SK-N-SH treated with all-trans-retinoic acid at 6 μM for 48 hours (cell line): ENCODE measurements around the gene COG3.

Experiments
- ATAC-seq: fragments of 200-7000 bp; cut with Tn5 transposase; 3 replicates; pipeline ENCODE4 v1.9.1; 2020; ENCODE audit warnings: mild to moderate bottlenecking, moderate library complexity
- ARNTL ChIP-seq: fragments of 450-650 bp; formaldehyde crosslinking; IDR thresholded peaks from 2 replicates; pipeline ENCODE4 v1.5.0; 2020; ENCODE audit warnings: low read depth, mild to moderate bottlenecking, moderate library complexity, borderline replicate concordance
- BACH2 ChIP-seq: fragments of 250-450 bp; sonication (Bioruptor Pico); IDR thresholded peaks from 2 replicates; pipeline ENCODE4 v1.9.0; 2021; ENCODE audit warnings: mild to moderate bottlenecking, borderline replicate concordance
- CREB5 ChIP-seq: fragments of 250-450 bp; sonication (Bioruptor Pico); IDR thresholded peaks from 2 replicates; pipeline ENCODE4 v1.5.1; 2020; ENCODE audit warnings: low read depth, mild to moderate bottlenecking, moderate library complexity
- CSDC2 ChIP-seq: fragments of 250-450 bp; sonication (Bioruptor Pico); IDR thresholded peaks from 2 replicates; pipeline ENCODE4 v1.5.0; 2020; ENCODE audit warnings: mild to moderate bottlenecking, moderate library complexity
- CSRNP3 ChIP-seq: fragments of 250-450 bp; sonication (Bioruptor Pico); IDR thresholded peaks from 2 replicates; pipeline ENCODE4 v1.5.1; 2021; ENCODE audit warnings: mild to moderate bottlenecking, moderate library complexity
- ESRRG ChIP-seq: fragments of 250-450 bp; sonication (Bioruptor Pico); IDR thresholded peaks from 2 replicates; pipeline ENCODE4 v1.6.1; 2021; ENCODE audit warnings: mild to moderate bottlenecking
- GLIS3 ChIP-seq: fragments of 250-450 bp; sonication (Bioruptor Pico); IDR thresholded peaks from 2 replicates; pipeline ENCODE4 v1.5.0; 2020; ENCODE audit warnings: mild to moderate bottlenecking, moderate library complexity
- ISL1 ChIP-seq: fragments of 250-450 bp; sonication (Bioruptor Pico); IDR thresholded peaks from 2 replicates; pipeline ENCODE4 v2.1.2; 2022; ENCODE audit warnings: mild to moderate bottlenecking, moderate library complexity
- OSR1 ChIP-seq: fragments of 250-450 bp; sonication (Bioruptor Pico); IDR thresholded peaks from 2 replicates; pipeline ENCODE4 v1.8.0; 2022; ENCODE audit warnings: moderate library complexity, mild to moderate bottlenecking, inconsistent platforms
- PATZ1 ChIP-seq: fragments of 250-450 bp; sonication (Bioruptor Pico); IDR thresholded peaks from 2 replicates; pipeline ENCODE4 v1.8.0; 2020; ENCODE audit warnings: mild to moderate bottlenecking, moderate library complexity, borderline replicate concordance
- POU6F1 ChIP-seq: fragments of 250-450 bp; sonication (Bioruptor Pico); IDR thresholded peaks from 2 replicates; pipeline ENCODE4 v1.8.0; 2021; ENCODE audit warnings: low read depth, mild to moderate bottlenecking, moderate library complexity, borderline replicate concordance
- SNAI2 ChIP-seq: fragments of 250-450 bp; sonication (Bioruptor Pico); IDR thresholded peaks from 2 replicates; pipeline ENCODE4 v1.5.0; 2020; ENCODE audit warnings: mild to moderate bottlenecking, moderate library complexity
- TCF4 ChIP-seq: fragments of 250-450 bp; sonication (Bioruptor Pico); IDR thresholded peaks from 2 replicates; pipeline ENCODE4 v1.8.0; 2021; ENCODE audit warnings: mild to moderate bottlenecking, moderate library complexity, borderline replicate concordance
- TOX ChIP-seq: fragments of 250-450 bp; sonication (Bioruptor Pico); IDR thresholded peaks from 2 replicates; pipeline ENCODE4 v1.8.0; 2021; ENCODE audit warnings: mild to moderate bottlenecking, moderate library complexity, borderline replicate concordance
- TSHZ2 ChIP-seq: fragments of 250-450 bp; sonication (Bioruptor Pico); IDR thresholded peaks from 2 replicates; pipeline ENCODE4 v1.5.0; 2020; ENCODE audit warnings: mild to moderate bottlenecking, moderate library complexity
- ZC3H10 ChIP-seq: fragments of 250-450 bp; sonication (Bioruptor Pico); IDR thresholded peaks from 2 replicates; pipeline ENCODE4 v1.5.1; 2021; ENCODE audit warnings: mild to moderate bottlenecking, moderate library complexity
- ZFP3 ChIP-seq: fragments of 250-450 bp; sonication (Bioruptor Pico); IDR thresholded peaks from 2 replicates; pipeline ENCODE4 v1.5.0; 2020; ENCODE audit warnings: mild to moderate bottlenecking, moderate library complexity
- ZFP30 ChIP-seq: fragments of 450-650 bp; formaldehyde crosslinking; IDR thresholded peaks from 2 replicates; pipeline ENCODE4 v1.5.0; 2022; ENCODE audit warnings: mild to moderate bottlenecking, moderate library complexity
- ZNF565 ChIP-seq: fragments of 450-650 bp; formaldehyde crosslinking; conservative IDR thresholded peaks from 2 replicates; pipeline ENCODE4 v1.5.0; 2020; ENCODE audit warnings: low read depth, mild to moderate bottlenecking, moderate library complexity
- ZNF70 ChIP-seq: fragments of 450-650 bp; formaldehyde crosslinking; IDR thresholded peaks from 2 replicates; pipeline ENCODE4 v1.5.0; 2020; ENCODE audit warnings: mild to moderate bottlenecking, moderate library complexity
- ZNF8 ChIP-seq: fragments of 450-650 bp; formaldehyde crosslinking; IDR thresholded peaks from 2 replicates; pipeline ENCODE4 v1.5.0; 2020; ENCODE audit warnings: mild to moderate bottlenecking, moderate library complexity

Gene COG3

DNA sequence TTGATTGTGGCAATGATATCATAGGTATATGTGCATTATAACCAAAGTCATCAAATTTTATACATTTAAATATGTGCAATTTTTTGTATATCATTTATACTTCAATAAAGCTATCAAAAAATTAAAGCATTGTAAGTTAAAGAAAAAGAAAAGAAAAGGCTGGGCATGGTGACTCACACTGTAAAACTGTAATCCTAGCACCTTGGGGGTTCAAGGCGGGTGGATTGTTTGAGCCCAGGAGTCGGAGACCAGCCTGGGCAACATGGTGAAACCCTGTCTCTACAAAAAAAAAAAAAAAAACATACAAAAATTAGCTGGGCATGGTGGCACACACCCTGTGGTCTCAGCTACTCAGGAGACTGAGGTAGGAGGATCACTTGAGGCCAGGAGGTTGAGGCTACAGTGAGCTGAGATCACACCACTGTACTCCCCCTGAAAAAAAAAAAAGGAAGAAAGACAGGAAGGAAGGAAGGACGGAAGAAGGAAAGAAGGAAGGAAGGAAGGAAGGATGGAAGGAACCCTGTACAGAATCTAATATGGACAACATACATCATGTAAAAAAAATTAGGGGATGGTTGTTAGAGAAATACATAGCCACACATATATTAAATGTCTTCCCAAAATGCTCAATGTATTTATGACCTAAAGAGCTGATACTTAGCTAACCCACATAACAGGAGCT lies 24.8 kb upstream of the COG3 start (continued):
- no peak for TF ChIP-seq ZNF565
- TF ChIP-seq TOX (CRISPR knock-in tag), result no peak
- no peak for TF ChIP-seq ZFP30 (CRISPR knock-in tag)

- ATAC-seq, result peak; percentile 83
Measured at GRCh38 chr13:45441633-45442032, 23.1 kb upstream of the COG3 start.

DNA sequence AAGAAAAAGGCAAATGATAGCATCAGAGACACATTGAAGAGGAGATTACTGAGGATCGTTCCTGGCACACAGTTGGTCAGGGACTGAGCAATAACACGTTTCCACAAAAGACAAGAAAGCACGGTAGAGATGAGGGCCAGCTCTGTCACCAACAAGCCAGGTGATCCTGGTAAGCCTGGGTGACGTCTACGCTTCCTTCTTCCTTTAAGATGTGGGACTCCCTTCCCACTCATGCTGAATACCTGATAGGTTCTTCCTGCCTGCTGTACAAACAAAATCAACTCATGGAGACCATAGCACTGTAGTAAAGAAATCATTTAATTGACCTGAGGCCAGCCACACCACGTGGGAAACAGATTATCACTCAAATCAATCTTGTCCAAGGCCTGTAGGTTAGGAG lies 19.7 kb upstream of the COG3 start:
- no peak for ATAC-seq
- TF ChIP-seq ZC3H10 (CRISPR knock-in tag), result no peak
- no peak for TF ChIP-seq OSR1 (CRISPR knock-in tag)
- no peak for TF ChIP-seq POU6F1 (CRISPR knock-in tag)
- TF ChIP-seq ESRRG (CRISPR knock-in tag), result no peak
- TF ChIP-seq TSHZ2 (CRISPR knock-in tag), result no peak
- no peak for TF ChIP-seq ISL1
- TF ChIP-seq ZFP30 (CRISPR knock-in tag), result no peak
- TF ChIP-seq ZNF8 (CRISPR knock-in tag), result no peak
- no peak for TF ChIP-seq ZNF70 (CRISPR knock-in tag)
- no peak for TF ChIP-seq TOX (CRISPR knock-in tag)
- TF ChIP-seq GLIS3, result no peak
- no peak for TF ChIP-seq PATZ1
- no peak for TF ChIP-seq CSRNP3 (CRISPR knock-in tag)
- TF ChIP-seq CSDC2, result no peak
- no peak for TF ChIP-seq ARNTL (CRISPR knock-in tag)
- TF ChIP-seq BACH2 (CRISPR knock-in tag), result no peak
- no peak for TF ChIP-seq CREB5 (CRISPR knock-in tag)
- TF ChIP-seq ZFP3 (CRISPR knock-in tag), result no peak
- TF ChIP-seq TCF4, result no peak
- TF ChIP-seq SNAI2 (CRISPR knock-in tag), result no peak

More at GRCh38 chr13:45441633-45442032, 23.1 kb upstream of the COG3 start:
- TF ChIP-seq CSDC2, result no peak
- TF ChIP-seq TOX (CRISPR knock-in tag), result no peak
- TF ChIP-seq CREB5 (CRISPR knock-in tag), result no peak
- TF ChIP-seq POU6F1 (CRISPR knock-in tag), result no peak
- no peak for TF ChIP-seq ESRRG (CRISPR knock-in tag)
